Upper lobe of left lung (tissue), 6 donors: ENCODE data around the gene ZNF385B. TPM values are rescaled to one million over a fixed set of nuclear protein-coding genes. Genes with fewer than 3 reads are reported as not detected.
"Not testable (repeated sequence)": the region's sequence is repeated elsewhere in the genome, so short reads cannot be mapped to it uniquely, and the experiment has no call there.

Experiments
- ATAC-seq, 2 donors: fragments of 200-7000 bp; cut with Tn5 transposase; one replicate each; pipeline ENCODE4 v1.9.1; 2022; ENCODE audit warnings: mild to moderate bottlenecking in 2 of 2, moderate library complexity in 2 of 2; ENCODE audit not compliant: low FRiP score in 2 of 2
- DNase-seq, 2 donors: peaks; one replicate each; pipeline ENCODE4 v3.0.0-alpha.2; 2019 to 2020
- H3K27ac ChIP-seq, 4 donors: fragments of 200-600 bp; sonication (generic); one replicate each; pipeline ENCODE4 v1.5.1; 2016 to 2019
- H3K27me3 ChIP-seq, 4 donors: fragments of 200-600 bp; sonication (generic); one replicate each; pipeline ENCODE4 v1.5.1; 2017 to 2019
- H3K36me3 ChIP-seq, 4 donors: fragments of 200-600 bp; sonication (generic); one replicate each; pipeline ENCODE4 v1.5.1; 2016 to 2019
- H3K4me1 ChIP-seq, 4 donors: fragments of 200-600 bp; sonication (generic); one replicate each; pipeline ENCODE4 v1.5.1; 2018 to 2019
- H3K4me3 ChIP-seq, 4 donors: fragments of 200-600 bp; sonication (generic); one replicate each; pipeline ENCODE4 v1.5.1; 2017 to 2019; ENCODE audit warnings: mild to moderate bottlenecking in 2 of 4, moderate library complexity in 1 of 4
- H3K9me3 ChIP-seq, 4 donors: fragments of 200-600 bp; sonication (generic); one replicate each; pipeline ENCODE4 v1.5.1; 2018 to 2019
- CTCF ChIP-seq, 6 experiments: fragments of 450-650 bp in 4 of 6; fragments of 200-600 bp in 2 of 6; sonication (generic) in 2 of 6; IDR thresholded peaks; one replicate each; pipeline ENCODE4 v1.5.1; 2016 to 2019; ENCODE audit warnings: antibody characterized with exemption in 6 of 6
- EP300 ChIP-seq, 4 donors: sonication (generic); formaldehyde crosslinking; IDR thresholded peaks; one replicate each; pipeline ENCODE4 v1.5.1; 2017; ENCODE audit warnings: antibody characterized with exemption in 4 of 4, control low read depth in 2 of 4
- POLR2A ChIP-seq, 4 donors: fragments of 450-650 bp; IDR thresholded peaks; one replicate each; pipeline ENCODE4 v1.5.1; 2016 to 2017; ENCODE audit warnings: antibody characterized with exemption in 4 of 4, mild to moderate bottlenecking in 2 of 4
- POLR2AphosphoS5 ChIP-seq, 2 donors: sonication (generic); formaldehyde crosslinking; IDR thresholded peaks; one replicate each; pipeline ENCODE4 v1.5.1; 2017; ENCODE audit warnings: antibody characterized with exemption in 2 of 2
- WGBS, 2 donors: methylation state at CpG; one replicate each; pipeline ENCODE4 v1.1.5; 2017 to 2018; 5-methylcytosine and 5-hydroxymethylcytosine counted together
- total RNA-seq, 6 donors: library from RNA; depleted of rRNA in 4 of 6; stranded (reverse); fragments of >200 nt in 4 of 6; gene quantifications; one replicate each; pipeline versions ENCODE4 v1.1.0 to v1.2.1, GENCODE V29; 2016 to 2021
- donor health status: DM: no; HTN: no; CAD: no; lungs with moderate emphysema.
- donor health status: DM: no; HTN: yes; CAD: no; lungs with severe emphysema.

The ZNF385B gene
- total RNA-seq, 6 donors from 2014 or later: 22.1 to 93.5 (median 40.2) TPM

GRCh38 chr2:179788104-179788503 lies 73.3 kb downstream of the ZNF385B start:
- ATAC-seq (no peak), DNase-seq (no peak)
- Histone ChIP-seq H3K4me1 (no peaks in the 10 kb centered on the region), H3K4me3 (no peak overlapping the region), H3K36me3 (no peaks in the 10 kb centered on the region), H3K27ac (no peak overlapping the region), H3K27me3 (no peaks in the 10 kb centered on the region), H3K9me3 (no peaks in the 10 kb centered on the region)
- WGBS, 2 donors: 86 to 90% methylated on average over 3 of the region's 3 CpGs
- TF ChIP-seq EP300 (IDR thresholded peaks at IDR 0.05) (no peak), CTCF (IDR thresholded peaks at IDR 0.05) (no peak), POLR2A (IDR thresholded peaks at IDR 0.05) (no peak), POLR2AphosphoS5 (IDR thresholded peaks at IDR 0.05) (no peak)

GRCh38 chr2:179787601-179788000 lies 73.8 kb downstream of the ZNF385B start:
- TF ChIP-seq EP300 (IDR thresholded peaks at IDR 0.05) (no peak), POLR2A (IDR thresholded peaks at IDR 0.05) (no peak), POLR2AphosphoS5 (IDR thresholded peaks at IDR 0.05) (no peak), CTCF (IDR thresholded peaks at IDR 0.05) (no peak)
- no peak overlapping the region for H3K4me3 ChIP-seq
- no peaks in the 10 kb centered on the region for H3K36me3 ChIP-seq

GRCh38 chr2:179785902-179786301 lies 75.5 kb downstream of the ZNF385B start:
- ATAC-seq (no peak), DNase-seq (no peak)
- no peaks in the 10 kb centered on the region for H3K4me1 ChIP-seq
- no peak overlapping the region for H3K4me3 ChIP-seq
- H3K36me3 ChIP-seq: no peaks in the 10 kb centered on the region
- H3K9me3 ChIP-seq: no peaks in the 10 kb centered on the region
- 90 to 93% methylated on average over 1 of the region's 1 CpG for WGBS, 2 donors
- TF ChIP-seq CTCF (IDR thresholded peaks at IDR 0.05): no peak
- TF ChIP-seq EP300 (IDR thresholded peaks at IDR 0.05): no peak
- no peak for TF ChIP-seq POLR2AphosphoS5 (IDR thresholded peaks at IDR 0.05)
- TF ChIP-seq POLR2A (IDR thresholded peaks at IDR 0.05): no peak
- no peak overlapping the region for H3K27ac ChIP-seq
- H3K27me3 ChIP-seq: no peaks in the 10 kb centered on the region

More at GRCh38 chr2:179787601-179788000, 73.8 kb downstream of the ZNF385B start:
- no peak overlapping the region for H3K27ac ChIP-seq
- DNase-seq: no peak
- H3K4me1 ChIP-seq: no peaks in the 10 kb centered on the region
- WGBS, 2 donors: 57 to 77% methylated on average over 2 of the region's 2 CpGs
- ATAC-seq: no peak
- no peaks in the 10 kb centered on the region for H3K9me3 ChIP-seq
- no peaks in the 10 kb centered on the region for H3K27me3 ChIP-seq

- H3K27ac ChIP-seq, H3K9me3 ChIP-seq, H3K4me1 ChIP-seq, DNase-seq, ATAC-seq, H3K27me3 ChIP-seq, H3K36me3 ChIP-seq, H3K4me3 ChIP-seq: not testable (repeated sequence)
- 53 to 68% methylated on average over 2 of the region's 2 CpGs for WGBS, 2 donors
These were observed 79.1 kb downstream of the ZNF385B start for GRCh38 chr2:179782346-179782745.

GRCh38 chr2:179773986-179774385 lies 87.4 kb downstream of the ZNF385B start:
- Histone ChIP-seq H3K9me3 (no peaks in the 10 kb centered on the region), H3K4me3 (no peak overlapping the region), H3K4me1 (no peaks in the 10 kb centered on the region), H3K27me3 (no peaks in the 10 kb centered on the region), H3K36me3 (no peaks in the 10 kb centered on the region), H3K27ac (no peak overlapping the region)
- DNase-seq (no peak), ATAC-seq (peak in 1 of 2 donors; percentile 68)
- 93 to 97% methylated on average over 4 of the region's 4 CpGs for whole genome bisulfite sequencing, 2 donors
- TF ChIP-seq POLR2AphosphoS5 (IDR thresholded peaks at IDR 0.05) (no peak), POLR2A (IDR thresholded peaks at IDR 0.05) (no peak), CTCF (IDR thresholded peaks at IDR 0.05) (no peak), EP300 (IDR thresholded peaks at IDR 0.05) (no peak)
